ENCODE data around the gene RIMBP2. TPM values are rescaled to one million over a fixed set of nuclear protein-coding genes. Genes with fewer than 3 reads are reported as not detected.

RIMBP2 gene
- total RNA-seq, 1 experiment from 2014 or later = not detected

DNA sequence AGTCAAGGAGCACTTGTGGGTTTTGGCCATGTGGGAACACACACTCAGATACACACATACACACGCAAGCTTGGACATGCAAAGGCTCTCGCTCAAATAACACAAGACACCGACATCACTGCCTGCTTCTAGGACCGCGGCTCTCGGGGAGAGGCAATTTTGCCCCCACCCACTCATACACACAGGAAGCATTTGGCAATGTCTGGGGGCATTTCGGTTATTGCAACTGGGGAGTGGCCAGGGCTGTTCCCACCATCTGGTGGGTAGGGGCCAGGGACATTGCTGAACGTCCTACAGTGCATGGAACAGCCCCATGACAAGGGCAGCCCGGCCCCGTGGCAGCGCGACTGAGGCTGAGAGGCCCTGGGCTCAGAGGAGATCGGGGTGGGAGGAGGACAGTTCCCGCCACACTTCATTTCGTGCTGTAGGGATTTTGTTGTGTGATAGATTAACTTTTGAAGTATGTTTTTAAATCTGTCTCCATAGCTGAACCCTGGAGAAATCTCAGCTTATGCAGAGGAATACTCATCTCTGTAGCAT, 35.6 kb downstream of the RIMBP2 start:
- DNase-seq (ENCODE audit: low read depth) = no peak

DNA sequence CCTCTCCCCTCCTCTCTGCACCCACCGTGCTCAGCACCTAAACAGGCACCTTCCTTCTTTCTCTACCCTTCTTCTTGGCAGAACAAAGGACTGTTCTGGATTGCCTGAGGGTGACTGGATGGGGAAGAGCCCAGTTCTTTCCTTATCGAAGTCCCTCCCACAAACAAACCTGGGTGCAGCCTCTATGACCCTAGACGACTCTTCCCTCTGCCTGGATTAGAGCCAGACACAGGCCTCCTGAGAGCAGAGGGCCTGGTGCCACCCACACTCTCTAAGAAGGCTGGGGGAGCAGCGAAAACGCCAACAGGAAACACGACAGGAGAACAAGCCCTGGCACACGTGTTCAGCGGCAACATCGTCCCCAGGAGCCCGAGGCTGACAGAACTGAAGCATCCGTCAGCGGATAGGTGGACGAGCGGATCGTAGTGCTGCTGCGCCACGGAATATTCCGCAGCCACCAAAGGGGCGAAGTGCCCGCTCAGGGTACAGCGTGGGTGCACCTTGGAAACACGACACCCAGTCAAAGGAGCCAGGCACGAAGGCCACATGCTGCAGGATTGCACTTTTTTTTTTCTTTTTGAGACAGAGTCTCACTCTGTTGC, 38.0 kb downstream of the RIMBP2 start:
- no peak for DNase-seq (ENCODE audit: low read depth)

DNA sequence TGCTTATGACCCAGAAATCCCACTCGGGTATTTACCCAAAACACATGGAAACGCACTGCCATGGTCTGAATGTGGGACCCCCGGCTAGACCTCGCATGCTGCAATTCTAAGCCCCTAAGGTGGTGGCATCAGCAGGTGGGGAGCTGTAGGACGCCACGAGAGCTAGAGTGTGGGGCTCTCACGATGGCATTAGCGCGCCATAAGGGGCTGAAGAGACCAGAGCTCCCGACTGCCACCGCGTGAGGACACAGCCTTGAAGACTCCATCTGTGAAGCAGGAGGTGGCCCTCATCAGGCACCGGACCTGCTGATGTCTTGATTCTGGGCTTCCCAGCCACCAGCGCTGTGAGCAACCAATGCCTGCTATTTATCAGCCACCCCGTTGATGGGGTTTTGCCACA, 40.3 kb downstream of the RIMBP2 start:
- DNase-seq (ENCODE audit: low read depth) = no peak

DNA sequence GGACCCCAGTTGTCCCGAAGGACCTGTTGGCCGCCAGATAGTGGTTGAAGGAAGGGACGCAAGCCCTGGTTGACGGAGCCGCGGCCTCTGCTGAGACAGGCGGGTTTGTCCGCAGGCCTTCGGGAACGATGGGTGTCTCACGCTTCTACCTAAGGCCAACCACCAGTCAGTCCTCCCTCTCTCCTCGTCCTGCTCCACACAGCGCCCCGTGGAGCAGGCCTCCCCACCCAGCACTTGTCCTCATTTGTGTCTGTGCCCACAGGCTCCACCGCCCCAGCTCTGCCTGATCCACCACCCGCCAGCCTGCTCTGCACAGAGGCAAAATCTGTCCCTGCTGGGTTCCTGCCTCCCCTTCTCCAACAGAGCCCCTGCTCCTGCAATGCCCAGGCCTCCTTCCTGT, 41.0 kb downstream of the RIMBP2 start:
- no peak for DNase-seq (ENCODE audit: low read depth)

DNA sequence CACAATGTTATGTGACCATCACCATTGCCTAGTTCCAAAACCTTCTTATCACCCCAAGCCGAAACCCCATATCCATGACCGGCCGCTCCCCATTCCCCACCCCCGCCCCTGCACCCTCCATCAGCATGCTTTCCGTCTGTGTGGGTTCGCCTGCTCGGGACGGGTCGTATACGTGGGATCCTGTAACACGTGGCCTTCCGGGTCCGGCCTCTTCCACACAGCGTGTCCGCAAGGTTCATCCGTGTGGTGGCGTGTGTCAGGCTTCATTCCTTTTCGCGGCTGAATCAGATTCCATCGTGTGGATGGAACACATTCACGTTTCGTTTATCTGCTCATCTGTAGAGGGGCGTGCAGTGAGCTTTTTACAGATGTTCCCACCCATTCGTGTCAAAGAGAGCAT, 41.4 kb downstream of the RIMBP2 start:
- no peak for DNase-seq (ENCODE audit: low read depth)

DNA sequence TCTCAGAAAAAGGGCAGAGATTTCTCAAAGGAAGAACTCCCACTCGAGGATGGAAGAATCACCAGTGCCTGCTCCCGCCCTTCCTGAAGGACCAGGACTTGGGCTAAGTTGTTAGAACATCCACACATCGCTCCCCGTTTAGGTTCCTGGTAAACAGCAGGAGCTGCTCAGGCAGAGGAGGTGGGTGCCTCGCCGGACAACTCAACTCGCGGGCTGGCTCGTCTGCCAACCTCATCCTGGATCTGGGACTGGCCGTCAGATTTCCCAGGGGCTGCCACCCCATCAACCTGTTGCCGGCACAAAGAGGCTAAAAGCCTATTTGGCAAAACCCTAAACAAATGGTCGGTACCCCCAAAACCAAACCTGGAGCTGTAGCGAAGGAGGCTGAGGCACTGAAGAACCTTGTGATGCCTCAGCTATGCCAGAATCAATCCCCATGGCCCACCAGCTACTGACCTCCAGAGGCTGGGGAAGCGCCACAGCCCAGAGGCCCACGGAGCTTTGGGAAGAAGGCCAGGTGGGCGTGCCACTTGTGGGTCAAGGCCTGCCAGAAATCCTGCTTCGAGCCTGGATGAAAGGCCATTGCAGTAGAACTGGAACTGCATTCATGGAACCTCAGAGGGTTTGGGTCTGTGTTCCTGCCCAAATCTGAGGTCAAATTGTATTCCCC, 42.9 kb downstream of the RIMBP2 start:
- DNase-seq (ENCODE audit: low read depth) = no peak

DNA sequence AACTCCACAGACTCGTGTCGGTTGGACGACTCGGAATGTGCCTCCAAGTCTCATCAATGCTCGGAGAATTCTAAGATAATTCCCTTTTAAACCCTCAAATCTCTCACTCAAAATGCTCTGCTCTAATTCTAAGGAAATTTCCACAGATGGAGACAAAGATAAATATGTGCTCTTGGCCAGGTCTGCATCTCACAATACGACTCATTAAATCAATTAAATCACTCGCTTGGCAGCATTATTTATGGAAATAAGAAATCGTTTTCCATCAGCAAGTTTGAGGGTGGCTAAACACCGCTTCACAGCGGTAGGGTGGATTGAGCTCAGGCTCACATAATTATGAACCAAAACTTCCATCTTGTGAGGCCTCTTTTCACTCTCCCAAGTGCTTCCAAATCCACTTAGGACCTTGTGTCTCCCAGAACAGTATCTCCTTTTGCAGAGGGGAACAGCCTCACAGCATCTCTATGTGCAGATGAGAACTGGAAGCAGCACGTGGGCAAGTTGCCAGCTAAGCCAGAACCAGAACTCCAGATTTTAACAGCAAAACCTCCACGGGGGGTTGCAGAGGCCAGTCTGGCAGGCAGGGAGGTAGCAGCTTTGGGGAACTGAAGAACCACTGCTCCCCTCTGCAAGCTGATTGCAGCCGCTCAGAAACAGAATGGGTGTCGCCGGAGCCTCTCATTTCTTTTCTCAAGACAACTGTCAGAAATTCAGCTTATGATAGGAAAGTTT, 43.8 kb downstream of the RIMBP2 start:
- DNase-seq (ENCODE audit: low read depth) = no peak

DNA sequence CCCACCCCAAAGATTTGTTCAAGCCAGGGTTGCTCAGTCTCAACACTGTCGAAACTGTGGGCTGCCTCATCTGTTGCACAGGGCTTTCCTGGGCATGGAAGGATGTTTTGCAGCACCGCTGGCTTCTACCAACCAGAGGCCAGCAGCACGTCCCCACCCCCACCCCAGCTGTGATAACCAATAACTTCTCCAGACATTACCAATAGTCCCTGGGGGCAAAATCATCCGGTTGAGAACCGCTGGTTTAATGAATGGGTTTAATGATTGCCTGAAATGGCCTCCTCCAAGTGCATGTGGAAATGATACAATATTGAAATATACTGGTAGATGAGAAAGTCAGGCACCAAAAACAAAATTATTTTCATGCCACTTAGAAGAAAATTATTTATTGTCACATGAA, 44.5 kb downstream of the RIMBP2 start:
- DNase-seq (ENCODE audit: low read depth) = no peak

DNA sequence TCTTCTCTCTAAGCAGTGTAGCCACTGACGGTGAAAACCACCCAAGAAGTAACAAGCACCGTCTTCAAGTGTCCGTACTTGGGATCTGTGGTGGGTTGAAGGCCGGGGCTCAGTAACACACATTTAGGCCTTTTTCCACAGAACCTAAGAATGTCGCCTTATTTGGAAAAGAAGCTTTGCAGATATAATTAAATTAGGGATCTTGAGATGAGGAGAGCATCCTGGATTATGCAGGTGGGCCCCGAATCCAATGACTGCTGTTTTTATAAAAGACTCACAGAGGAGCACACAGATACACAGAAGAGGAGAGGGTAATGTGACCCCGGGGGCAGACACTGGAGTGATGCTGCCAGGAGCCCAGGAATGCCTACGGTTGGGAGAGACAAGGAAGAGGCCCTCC, 46.3 kb downstream of the RIMBP2 start:
- DNase-seq (ENCODE audit: low read depth) = no peak

DNA sequence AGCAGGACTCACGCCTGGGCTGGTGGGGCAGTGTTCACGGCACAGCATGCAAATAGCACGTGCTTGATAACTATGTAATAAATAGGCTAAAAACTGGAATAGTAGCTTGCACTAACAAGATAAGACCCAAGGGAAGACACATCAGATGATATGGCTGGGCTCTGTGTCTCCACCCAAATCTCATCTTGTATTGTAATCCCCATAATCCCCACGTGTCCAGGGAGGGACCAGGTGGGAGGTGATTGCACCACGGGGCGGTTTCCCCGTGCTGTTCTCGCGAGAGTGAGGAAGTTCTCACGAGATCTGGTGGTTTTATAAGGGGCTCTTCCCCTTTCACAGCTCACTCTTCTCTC, 46.9 kb downstream of the RIMBP2 start:
- DNase-seq (ENCODE audit: low read depth) = no peak

DNA sequence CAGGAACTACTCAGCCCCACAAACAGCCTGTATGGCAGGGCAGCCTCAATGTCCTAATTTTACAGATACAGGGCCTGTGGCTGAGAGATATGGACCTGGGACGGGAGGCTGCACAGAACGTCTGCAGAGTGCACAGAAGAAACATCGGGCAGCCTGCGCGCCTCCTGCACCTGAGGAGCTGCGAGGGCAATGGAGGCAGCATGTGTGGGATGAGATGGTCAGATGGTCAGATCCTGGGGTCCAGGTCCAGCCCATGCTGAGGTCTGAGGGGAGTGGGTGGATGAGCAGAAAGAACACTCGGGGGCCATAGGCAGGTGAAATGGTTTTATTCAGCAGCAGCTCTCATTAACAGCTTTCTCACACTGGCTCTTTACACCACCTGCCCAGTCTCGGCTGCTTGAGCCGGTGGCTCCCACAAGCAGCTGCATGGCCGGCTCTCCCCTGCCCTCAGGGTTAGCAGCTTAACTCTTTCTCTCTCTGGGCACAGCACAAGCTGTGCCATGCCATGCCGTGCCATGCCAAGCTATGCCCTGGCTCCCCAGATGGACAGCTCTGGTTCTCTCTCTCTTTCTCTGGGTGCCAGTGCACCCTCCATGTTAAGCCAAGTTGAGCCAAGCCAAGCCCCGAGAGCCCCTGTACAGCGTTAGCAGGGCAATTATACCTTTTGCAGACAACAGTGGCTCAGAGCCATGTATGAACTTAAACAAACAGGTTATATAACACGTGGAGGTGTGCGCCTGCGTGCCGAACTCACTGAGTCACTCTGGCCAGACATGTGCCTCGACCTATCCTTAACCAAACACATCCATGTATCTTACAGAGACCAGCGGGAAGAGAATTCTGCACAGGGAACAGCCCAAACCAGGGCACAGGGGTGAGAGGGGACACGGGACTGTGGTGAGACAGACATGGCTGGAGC, 47.6 kb downstream of the RIMBP2 start:
- no peak for DNase-seq (ENCODE audit: low read depth)

DNA sequence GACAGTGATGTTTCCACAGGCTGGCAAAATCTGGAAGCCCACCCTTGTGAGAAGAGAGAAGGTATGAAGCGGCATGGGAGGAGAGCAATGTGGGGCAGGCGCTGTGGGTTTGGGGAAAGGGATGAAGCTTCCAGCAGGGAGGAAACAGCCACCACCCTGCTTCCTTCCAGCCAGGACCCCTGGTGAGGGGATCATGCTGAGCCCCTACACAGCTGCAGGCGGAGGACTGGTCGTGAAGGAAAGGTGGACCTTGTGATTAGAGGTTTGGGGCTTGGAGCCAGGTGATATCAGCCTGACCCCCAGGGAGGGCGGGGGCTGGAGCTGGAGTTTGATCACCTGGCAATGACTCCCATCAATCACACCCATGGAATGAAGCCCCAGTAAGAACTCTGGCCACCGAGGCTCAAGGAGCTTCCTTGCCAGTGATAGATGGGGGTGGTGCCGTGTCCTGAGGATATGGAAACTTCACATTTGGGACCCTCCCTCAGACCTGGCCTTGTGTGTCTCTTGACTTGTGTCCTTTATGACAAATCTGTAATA, 48.6 kb downstream of the RIMBP2 start:
- DNase-seq (ENCODE audit: low read depth) = no peak

DNA sequence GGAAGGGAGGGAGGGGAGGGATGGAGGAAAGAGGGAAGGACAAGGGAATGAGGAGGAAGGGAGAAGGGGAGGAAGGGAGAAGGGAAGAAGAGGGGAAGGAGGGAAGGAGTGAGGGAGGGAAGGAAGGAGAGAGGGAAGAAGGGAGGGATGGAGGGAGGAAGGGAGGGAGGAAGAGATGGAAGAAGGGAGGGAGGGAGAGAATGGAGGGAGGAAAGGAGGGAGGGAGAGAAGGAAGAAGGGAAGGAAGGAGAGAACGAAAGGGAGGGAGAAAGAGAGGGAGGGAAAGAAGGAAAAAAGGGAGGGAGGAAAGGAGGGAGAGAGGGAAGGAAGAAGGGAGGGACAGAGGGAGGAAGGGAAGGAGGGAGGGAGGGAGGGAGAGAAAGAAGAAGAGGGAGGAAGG, 49.5 kb downstream of the RIMBP2 start:
- DNase-seq (ENCODE audit: low read depth) = no peak

DNA sequence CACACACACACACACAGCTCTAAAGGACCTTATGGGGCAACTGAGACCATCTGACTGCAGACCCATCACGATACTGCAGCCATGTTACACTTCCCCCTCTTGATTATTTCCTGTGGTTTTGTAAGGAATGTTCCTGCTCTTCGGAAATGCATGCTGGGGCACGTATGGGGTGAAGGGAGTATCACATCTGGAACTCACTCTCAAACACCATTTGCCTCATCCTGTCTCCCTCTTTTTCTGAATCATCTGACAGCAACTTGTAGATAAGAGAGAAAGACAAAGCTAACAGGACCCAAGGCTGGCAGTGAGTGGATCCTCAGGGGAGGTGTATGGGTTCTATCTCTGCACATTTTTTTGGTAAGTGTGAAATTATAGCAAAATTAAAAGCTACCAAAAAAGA, 50.3 kb downstream of the RIMBP2 start:
- DNase-seq (ENCODE audit: low read depth) = no peak

DNA sequence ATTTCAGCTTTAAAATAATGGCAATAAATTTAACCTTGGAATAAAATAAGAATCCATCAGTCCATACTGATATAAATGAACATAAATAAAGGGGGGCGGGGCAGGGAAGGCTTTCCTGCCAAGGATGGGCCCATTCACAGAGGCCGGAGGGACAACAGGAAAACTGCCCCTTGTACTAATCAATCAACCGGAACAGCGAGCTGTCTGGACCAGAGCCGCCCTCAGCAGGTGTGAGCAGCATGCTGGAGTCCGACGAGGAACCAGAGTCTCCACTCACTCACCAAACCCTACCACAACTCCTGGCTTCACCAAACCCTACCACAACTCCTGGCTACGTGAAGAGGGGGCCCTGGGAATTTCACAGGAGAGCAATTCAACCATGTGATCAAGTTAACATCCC, 51.3 kb downstream of the RIMBP2 start:
- DNase-seq (ENCODE audit: low read depth) = no peak

DNA sequence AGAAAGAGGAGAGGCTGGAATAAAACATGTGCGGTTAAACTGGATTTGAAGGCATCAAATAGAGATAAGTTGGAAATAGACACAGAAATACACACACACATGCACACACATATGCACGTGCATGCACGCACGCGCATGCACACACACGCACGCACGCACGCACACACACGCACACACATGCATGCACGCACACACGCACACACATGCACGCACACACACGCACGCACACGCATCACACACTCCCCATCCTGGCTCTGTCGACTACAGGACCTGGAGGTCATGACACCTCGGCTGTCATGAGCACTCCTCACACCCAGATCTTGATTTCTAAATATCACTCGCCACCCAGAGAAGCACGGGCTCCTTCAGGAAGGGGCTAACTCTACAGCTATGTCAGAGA, 51.8 kb downstream of the RIMBP2 start:
- no peak for DNase-seq (ENCODE audit: low read depth)

DNA sequence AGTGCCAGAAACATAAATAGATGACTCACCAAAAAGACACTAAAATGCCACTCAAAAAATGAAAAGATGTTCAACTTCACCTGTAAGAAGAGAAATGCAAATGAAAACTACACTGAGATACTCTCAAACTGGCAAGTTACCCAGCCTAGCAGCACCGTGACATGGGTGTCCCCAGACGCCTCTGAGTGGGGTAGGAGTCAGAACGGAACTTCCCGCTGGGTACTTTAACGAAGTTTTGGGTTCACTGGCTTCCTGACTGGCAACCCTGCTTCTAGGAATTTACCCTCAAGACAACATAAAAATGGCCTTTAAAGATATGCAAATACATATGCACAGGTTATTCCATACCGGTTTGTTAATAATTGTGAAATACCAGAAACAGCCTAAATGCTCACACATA, 52.6 kb downstream of the RIMBP2 start:
- no peak for DNase-seq (ENCODE audit: low read depth)

DNA sequence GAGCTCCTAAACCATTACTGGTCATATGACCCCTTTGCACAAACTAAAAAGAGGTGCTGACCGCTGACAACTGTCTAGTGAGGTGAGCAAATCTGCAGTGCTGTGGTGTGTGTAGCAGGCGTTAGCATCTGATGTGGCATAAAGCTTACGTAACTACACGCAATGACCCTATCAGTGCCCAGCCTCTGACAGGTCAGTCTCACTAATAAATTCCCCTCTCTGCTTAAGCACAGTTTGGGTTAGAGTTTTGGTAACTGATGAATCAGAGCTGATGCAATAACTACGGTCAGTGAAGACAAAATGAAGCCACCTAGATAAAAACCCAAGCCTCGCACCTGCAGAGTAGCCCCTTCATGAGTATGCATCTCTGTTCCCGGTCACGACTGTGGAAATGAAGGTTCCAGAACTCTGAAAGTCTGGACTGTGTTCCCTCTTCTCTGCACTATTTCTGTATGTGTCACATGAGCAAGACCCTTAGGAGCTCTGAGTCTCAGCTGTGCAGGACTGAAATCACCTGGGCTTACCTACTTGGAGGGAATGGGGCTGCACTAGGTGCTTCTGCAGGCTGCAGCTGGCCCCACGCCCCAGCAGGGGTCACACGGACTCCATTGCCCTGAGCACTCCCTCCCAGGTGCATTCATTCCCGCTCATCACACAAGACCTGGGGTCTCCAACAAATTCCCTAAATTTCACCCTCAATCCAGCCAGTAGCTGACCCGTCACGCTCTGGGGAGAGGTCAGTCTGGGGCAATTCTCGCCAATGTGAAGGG, 54.4 kb downstream of the RIMBP2 start:
- no peak for DNase-seq (ENCODE audit: low read depth)

DNA sequence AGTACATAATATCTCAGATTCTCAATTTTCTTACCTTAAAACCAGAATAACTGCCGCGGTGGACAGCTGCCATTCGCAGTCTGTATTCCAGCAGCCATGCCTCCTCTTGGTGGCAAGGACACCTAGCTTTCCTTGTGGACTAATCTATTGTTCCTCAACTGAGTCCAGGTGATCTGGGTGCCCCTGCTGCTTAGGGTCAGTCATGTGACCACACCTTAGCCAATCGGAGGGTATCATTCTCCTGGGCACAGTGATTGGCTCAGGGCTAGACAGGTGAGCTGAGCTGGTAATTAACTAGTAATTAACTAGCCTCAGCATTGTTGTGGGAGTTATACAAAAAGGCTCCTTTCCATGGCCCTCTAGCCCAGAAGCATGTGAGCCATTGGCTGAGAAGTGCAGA, 55.0 kb downstream of the RIMBP2 start:
- DNase-seq (ENCODE audit: low read depth) = no peak

DNA sequence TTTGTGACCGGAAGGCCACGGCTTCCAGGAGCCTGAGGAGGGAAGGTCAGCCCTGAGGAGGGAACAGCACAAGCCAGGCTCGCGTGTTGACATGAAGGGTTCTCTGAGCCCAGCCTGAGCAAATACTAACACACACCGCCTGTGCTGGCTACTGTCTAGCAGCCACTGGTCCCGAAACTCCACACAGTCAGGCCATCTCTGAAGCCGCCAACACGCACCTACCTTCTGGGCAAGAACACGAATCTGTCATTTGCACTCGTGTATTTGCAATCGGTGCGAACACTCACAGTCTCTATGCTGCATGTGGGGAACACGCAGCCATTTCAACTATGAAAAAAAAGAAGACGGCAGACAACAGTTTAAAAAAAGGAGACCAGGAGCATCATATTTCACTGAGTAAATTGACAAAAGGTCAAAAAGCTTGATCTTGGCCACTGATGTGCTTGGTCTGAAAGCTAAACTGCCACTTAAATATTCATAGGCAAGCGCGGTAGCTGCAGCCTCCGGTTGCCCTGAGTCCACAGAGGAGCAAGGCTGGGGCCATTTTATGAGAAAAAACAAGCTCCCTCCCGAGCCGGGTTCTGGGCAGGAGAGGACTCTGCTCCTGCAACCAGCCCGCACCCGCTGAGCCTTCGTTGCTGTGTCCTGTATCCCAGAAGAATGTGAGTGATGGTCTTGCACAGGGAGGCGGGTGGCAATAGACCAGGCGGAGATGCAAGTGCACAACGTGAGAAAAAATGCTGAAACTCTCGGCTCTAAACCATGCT, 57.8 kb downstream of the RIMBP2 start:
- DNase-seq (ENCODE audit: low read depth) = no peak

Data from LHCN-M2 (cell line).